T-helper 1 cell treated with Interleukin-12 subunit alpha and Interleukin-12 subunit beta and Interleukin-4 antibody, amounts not matched to agents 30 ng/mL and 1 ng/mL, for 36 hours (primary cell): ENCODE measurements around the gene ACBD6. TPM values are rescaled to one million over a fixed set of nuclear protein-coding genes. Genes with fewer than 3 reads are reported as not detected.

Experiments
- intact Hi-C: fragments of 100-400 bp; cut with micrococcal nuclease; formaldehyde crosslinking; loops from one replicate; pipeline ENCODE4 v1.15.1; 2024
- total RNA-seq: library from RNA; stranded (reverse); gene quantifications from 2 replicates; pipeline ENCODE4 v1.2.3, GENCODE V29; 2022

Gene ACBD6
- total RNA-seq, 1 donor from 2014 or later, result 41.8 TPM

- intact Hi-C loops, result no loop called here
Observed at GRCh38 chr1:180311011-180311730, 191.2 kb downstream of the ACBD6 start.

GRCh38 chr1:180310095-180310494 is 192.3 kb downstream of the ACBD6 start:
- intact Hi-C loops, result no loop called here

GRCh38 chr1:180309338-180309737 is 193.0 kb downstream of the ACBD6 start:
- intact Hi-C loops, result no loop called here

- intact Hi-C loops, result no loop called here
Observed at GRCh38 chr1:180301135-180301742, 201.1 kb downstream of the ACBD6 start.

- intact Hi-C loops, result no loop called here
Observed at GRCh38 chr1:180299479-180300221, 202.7 kb downstream of the ACBD6 start.

- intact Hi-C loops, result no loop called here
Observed at GRCh38 chr1:180295999-180296398, 206.4 kb downstream of the ACBD6 start.

GRCh38 chr1:180294711-180295110 is 207.7 kb downstream of the ACBD6 start:
- intact Hi-C loops, result no loop called here

GRCh38 chr1:180291004-180291403 is 211.4 kb downstream of the ACBD6 start:
- intact Hi-C loops, result no loop called here

- intact Hi-C loops, result no loop called here
Observed at GRCh38 chr1:180290265-180291001, 211.9 kb downstream of the ACBD6 start.

- intact Hi-C loops, result no loop called here
Observed at GRCh38 chr1:180288940-180289339, 213.4 kb downstream of the ACBD6 start.

GRCh38 chr1:180287988-180288705 is 214.2 kb downstream of the ACBD6 start:
- intact Hi-C loops, result no loop called here

- intact Hi-C loops, result no loop called here
Observed at GRCh38 chr1:180286417-180286816, 216.0 kb downstream of the ACBD6 start.

- intact Hi-C loops, result no loop called here
Observed at GRCh38 chr1:180283098-180283497, 219.3 kb downstream of the ACBD6 start.

GRCh38 chr1:180282401-180283044 is 219.9 kb downstream of the ACBD6 start:
- intact Hi-C loops, result no loop called here

GRCh38 chr1:180281490-180281889 is 220.9 kb downstream of the ACBD6 start:
- intact Hi-C loops, result no loop called here

- intact Hi-C loops, result no loop called here
Observed at GRCh38 chr1:180280617-180281016, 221.8 kb downstream of the ACBD6 start.

GRCh38 chr1:180279651-180280050 is 222.7 kb downstream of the ACBD6 start:
- intact Hi-C loops, result no loop called here

GRCh38 chr1:180278596-180279395 is 223.6 kb downstream of the ACBD6 start:
- intact Hi-C loops, result no loop called here

GRCh38 chr1:180278194-180278515 is 224.2 kb downstream of the ACBD6 start:
- intact Hi-C loops, result no loop called here
